Activated T-cell treated with anti-CD3 and anti-CD28 coated beads, Interleukin-2, amount 50 U/mL, for 48 hours (primary cell): ENCODE data around the gene RPRD1B.
"Not testable (repeated sequence)": the region's sequence is repeated elsewhere in the genome, so short reads cannot be mapped to it uniquely, and the experiment has no call there.

Source experiments
- DNase-seq, 2 experiments: peaks; one replicate each; pipeline ENCODE4 v3.0.0-alpha.2; 2020

RPRD1B gene

DNA sequence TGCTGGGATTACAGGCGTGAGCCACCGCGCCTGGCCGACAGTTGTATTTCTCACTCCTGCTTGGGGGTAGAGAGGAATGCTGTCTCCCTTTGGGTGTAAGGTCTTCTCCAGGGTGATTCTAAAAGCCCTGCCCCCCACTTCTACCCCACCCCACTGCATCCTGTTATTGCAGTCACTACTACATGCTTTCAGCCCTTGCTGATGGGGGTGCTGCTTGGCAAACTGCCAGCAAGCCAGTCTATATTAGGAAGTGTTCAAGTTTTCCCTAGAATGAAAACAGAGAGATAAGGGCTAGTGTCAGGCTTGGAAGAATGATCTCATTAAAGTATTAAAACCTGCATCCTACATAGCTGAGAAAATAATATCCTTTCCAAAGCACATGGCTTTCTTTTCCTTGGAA, 31.6 kb upstream of the RPRD1B start:
- no peak for DNase-seq

DNA sequence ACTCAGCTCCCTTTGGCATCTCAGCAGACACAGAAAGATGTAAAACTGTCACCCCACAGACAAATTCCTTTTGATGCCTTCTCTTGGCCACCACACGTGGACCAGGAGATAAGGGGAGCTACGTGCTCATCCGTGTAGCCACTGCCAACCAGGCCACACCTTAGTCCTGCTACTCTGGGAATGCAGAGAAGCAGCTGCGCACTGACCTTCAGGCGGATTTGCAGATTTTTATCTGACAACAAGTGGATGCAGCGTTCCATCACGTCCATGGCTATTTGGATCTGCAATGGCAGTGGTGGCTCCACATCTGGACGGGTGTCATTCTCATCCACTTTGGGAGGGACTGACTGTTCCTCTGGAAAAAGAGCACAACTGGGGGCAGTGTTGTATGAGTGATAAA, 31.1 kb upstream of the RPRD1B start:
- DNase-seq = no peak

GRCh38 chr20:38004416-38004815, 29.1 kb upstream of the RPRD1B start:
- DNase-seq = no peak

- no peak for DNase-seq
These were observed 27.6 kb upstream of the RPRD1B start for GRCh38 chr20:38005903-38006302.

GRCh38 chr20:38007526-38007925, 26.0 kb upstream of the RPRD1B start:
- no peak for DNase-seq

GRCh38 chr20:38008233-38008944, 25.2 kb upstream of the RPRD1B start:
- no peak for DNase-seq

DNA sequence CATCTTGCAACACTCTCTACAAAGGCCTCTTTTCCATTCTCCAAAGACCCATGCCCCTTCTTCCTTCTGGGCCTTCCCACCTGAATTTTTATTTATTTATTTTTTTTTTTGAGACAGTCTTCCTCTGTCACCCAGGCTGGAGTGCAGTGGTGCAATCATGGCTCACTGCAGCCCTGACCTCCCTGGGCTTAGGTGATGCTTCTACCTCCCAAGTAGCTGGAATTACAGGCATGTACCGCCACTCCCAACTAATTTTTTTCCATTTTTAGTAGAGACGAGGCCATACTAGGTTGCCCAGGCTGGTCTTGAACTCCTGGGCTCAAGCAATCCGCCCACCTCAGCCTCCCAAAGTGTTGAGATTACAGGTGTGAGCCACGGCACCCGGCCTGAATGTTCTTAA, 24.1 kb upstream of the RPRD1B start:
- not testable (repeated sequence) for DNase-seq

GRCh38 chr20:38011696-38012095, 21.9 kb upstream of the RPRD1B start:
- DNase-seq = no peak

GRCh38 chr20:38012332-38012731, 21.2 kb upstream of the RPRD1B start:
- DNase-seq = no peak

GRCh38 chr20:38013887-38014286, 19.7 kb upstream of the RPRD1B start:
- no peak for DNase-seq

DNA sequence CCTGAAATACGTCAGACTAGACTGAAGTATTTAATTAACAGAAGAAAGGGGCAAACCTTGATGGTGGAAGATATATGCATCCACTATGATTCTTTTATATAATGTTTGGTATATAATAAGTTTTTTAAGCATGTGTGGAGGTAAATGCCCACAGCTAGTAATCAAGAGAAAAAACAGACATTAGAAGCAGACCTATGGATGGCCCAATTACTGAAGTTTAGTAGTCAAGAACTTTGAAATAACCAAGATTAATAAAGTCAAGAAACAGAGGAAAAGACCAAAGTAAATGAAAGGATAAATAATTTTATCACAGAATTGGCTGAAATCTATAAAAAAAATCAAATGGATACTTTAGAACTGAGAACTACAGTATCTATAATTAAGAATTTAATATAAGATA, 15.6 kb upstream of the RPRD1B start:
- DNase-seq = no peak

GRCh38 chr20:38018385-38018784, 15.2 kb upstream of the RPRD1B start:
- DNase-seq = no peak

GRCh38 chr20:38021087-38021772, 12.3 kb upstream of the RPRD1B start:
- no peak for DNase-seq

- DNase-seq = no peak
These were observed 10.2 kb upstream of the RPRD1B start for GRCh38 chr20:38023181-38024001.

GRCh38 chr20:38024496-38024895, 9.1 kb upstream of the RPRD1B start:
- DNase-seq = no peak

- DNase-seq = no peak
These were observed 4.1 kb upstream of the RPRD1B start for GRCh38 chr20:38029453-38029852.

- no peak for DNase-seq
These were observed 1.6 kb upstream of the RPRD1B start for GRCh38 chr20:38031957-38032356.

DNA sequence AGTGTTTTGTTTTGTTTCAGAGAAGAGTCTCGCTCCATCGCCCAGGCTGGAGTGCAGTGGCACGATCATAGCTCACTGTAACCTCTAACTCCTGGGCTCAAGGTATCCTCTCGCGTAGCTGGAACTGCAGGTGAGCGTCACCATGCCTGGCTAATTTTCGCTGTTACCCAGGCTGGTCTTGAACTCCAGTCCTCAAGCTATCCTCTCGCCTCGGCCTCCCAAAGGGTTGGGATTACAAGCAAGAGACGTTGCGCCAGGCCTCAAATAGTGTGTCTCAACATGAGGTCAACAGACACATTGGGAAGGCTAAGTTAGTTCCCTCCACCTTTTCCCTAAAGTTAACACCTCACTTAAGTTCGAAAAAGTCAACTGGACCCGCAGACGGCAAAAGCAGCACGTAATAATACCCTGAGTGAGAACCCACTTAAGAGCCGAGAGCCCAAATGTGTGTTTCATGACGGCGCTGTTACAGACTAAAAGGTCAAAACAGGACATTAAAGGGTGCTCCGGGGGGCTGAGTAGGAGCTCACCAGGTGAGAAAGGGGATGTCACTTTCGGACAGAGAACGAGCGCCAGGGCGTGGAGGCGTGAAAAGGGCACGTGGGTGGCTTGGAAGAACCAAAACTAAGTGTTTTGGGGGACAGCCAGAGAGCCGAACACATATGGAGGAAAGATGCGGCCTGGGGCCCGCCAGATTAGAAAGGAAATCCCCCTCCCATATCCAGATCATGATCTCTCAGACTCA, 789 bp upstream of the RPRD1B start:
- peak in 1 of 2 experiments; percentile 27 for DNase-seq

GRCh38 chr20:38034108-38034649, 633 bp downstream of the RPRD1B start:
- no peak for DNase-seq

DNA sequence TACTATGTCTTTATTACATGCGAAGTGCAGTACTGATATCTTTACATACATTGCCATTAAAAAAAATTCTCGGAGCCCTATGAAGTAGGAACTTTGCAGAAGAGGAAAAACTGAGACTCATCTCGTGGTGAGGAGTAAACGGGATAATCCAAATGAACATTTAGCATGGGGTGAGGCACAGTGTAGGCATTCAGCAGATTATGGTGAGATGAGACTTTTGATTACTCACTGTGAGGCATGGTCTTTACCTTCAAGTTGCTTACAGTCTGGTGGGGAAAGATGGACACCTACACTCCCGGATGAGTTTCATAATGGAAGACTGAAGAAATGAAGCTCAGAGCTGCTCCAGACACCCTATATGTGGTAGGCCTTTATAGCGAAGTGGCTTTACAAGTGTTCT, 1.4 kb downstream of the RPRD1B start:
- DNase-seq = no peak

GRCh38 chr20:38036366-38036765, 2.8 kb downstream of the RPRD1B start:
- no peak for DNase-seq

DNA sequence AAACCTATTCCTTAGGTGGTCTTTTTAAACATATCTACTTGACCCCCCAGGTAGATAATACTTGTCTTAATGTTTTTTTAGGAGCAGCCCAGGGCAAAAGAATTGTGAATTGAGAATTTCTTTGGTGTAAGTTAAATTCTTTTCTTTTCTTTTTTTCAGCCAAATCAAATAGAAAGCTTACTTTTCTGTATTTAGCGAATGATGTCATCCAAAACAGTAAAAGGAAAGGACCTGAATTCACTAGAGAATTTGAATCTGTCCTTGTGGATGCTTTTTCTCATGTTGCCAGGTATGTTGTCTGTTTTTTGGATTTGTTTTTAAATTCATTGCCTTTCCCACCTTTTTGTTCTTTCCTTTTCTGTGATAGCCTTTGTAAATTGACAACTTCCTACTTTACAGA, 6.7 kb downstream of the RPRD1B start:
- no peak for DNase-seq
